Cerebellar nuclear complex (tissue), 1 donor: Measurements from ENCODE around the gene PTPRT.

Experiments
- DNase-seq, 2 experiments: peaks; one replicate each; lab custom pipeline; 2025; lab: John Stamatoyannopoulos, UW

The PTPRT gene

GRCh38 chr20:42714298-42715141 is 475.2 kb downstream of the PTPRT start:
- DNase-seq = no peak

GRCh38 chr20:42708266-42708665 is 481.4 kb downstream of the PTPRT start:
- no peak for DNase-seq

- DNase-seq = no peak
Observed at GRCh38 chr20:42706759-42707158, 482.9 kb downstream of the PTPRT start.

GRCh38 chr20:42705550-42705949 is 484.2 kb downstream of the PTPRT start:
- DNase-seq = no peak

GRCh38 chr20:42703744-42704143 is 486.0 kb downstream of the PTPRT start:
- DNase-seq = no peak

GRCh38 chr20:42701948-42702347 is 487.8 kb downstream of the PTPRT start:
- DNase-seq = no peak

- DNase-seq = no peak
Observed at GRCh38 chr20:42700372-42700771, 489.3 kb downstream of the PTPRT start.

- no peak for DNase-seq
Observed at GRCh38 chr20:42697962-42698361, 491.7 kb downstream of the PTPRT start.

- no peak for DNase-seq
Observed at GRCh38 chr20:42690842-42691437, 498.8 kb downstream of the PTPRT start.

GRCh38 chr20:42688576-42688975 is 501.1 kb downstream of the PTPRT start:
- DNase-seq = no peak

- no peak for DNase-seq
Observed at GRCh38 chr20:42686057-42686456, 503.6 kb downstream of the PTPRT start.

- DNase-seq = no peak
Observed at GRCh38 chr20:42678895-42679294, 510.8 kb downstream of the PTPRT start.

- DNase-seq = no peak
Observed at GRCh38 chr20:42656130-42656529, 533.6 kb downstream of the PTPRT start.

- no peak for DNase-seq
Observed at GRCh38 chr20:42652266-42652665, 537.4 kb downstream of the PTPRT start.

GRCh38 chr20:42650191-42650746 is 539.4 kb downstream of the PTPRT start:
- DNase-seq = no peak

- DNase-seq = no peak
Observed at GRCh38 chr20:42649748-42650147, 540.0 kb downstream of the PTPRT start.

GRCh38 chr20:42646250-42646649 is 543.5 kb downstream of the PTPRT start:
- no peak for DNase-seq

GRCh38 chr20:42641886-42642285 is 547.8 kb downstream of the PTPRT start:
- no peak for DNase-seq

GRCh38 chr20:42639140-42639539 is 550.6 kb downstream of the PTPRT start:
- no peak for DNase-seq

- DNase-seq = no peak
Observed at GRCh38 chr20:42635699-42636411, 553.9 kb downstream of the PTPRT start.

GRCh38 chr20:42634156-42634555 is 555.5 kb downstream of the PTPRT start:
- DNase-seq = no peak

- DNase-seq = no peak
Observed at GRCh38 chr20:42628683-42629082, 561.0 kb downstream of the PTPRT start.

- no peak for DNase-seq
Observed at GRCh38 chr20:42613076-42613475, 576.6 kb downstream of the PTPRT start.
